Activated gamma-delta T cell (primary cell): Measurements from ENCODE around the gene RSKR.
"Not testable (repeated sequence)": the region's sequence is repeated elsewhere in the genome, so short reads cannot be mapped to it uniquely, and the experiment has no call there.

Source experiments
- DNase-seq: peaks from one replicate; lab custom pipeline; 2025; lab: John Stamatoyannopoulos, UW

The RSKR gene

DNA sequence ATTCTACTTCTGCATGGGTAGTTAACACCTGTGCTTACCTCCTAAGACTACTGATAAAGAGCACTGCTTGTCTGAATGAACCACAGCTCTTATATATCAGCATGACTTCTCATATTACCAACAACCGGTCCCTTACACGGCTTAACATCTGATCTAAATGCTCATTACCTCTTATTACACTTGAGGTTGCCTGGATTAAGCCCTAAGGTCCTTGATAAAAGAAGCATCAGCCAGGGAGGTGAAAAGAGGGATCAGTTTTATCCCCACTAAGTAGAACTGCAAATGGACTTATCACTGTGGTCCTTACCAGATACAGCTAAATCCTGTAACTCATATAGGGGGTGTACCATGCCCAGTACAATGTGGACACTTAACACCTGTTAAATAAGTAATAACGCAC, 8.2 kb upstream of the RSKR start:
- no peak for DNase-seq

GRCh38 chr17:28620010-28620409, 6.0 kb upstream of the RSKR start:
- no peak for DNase-seq

DNA sequence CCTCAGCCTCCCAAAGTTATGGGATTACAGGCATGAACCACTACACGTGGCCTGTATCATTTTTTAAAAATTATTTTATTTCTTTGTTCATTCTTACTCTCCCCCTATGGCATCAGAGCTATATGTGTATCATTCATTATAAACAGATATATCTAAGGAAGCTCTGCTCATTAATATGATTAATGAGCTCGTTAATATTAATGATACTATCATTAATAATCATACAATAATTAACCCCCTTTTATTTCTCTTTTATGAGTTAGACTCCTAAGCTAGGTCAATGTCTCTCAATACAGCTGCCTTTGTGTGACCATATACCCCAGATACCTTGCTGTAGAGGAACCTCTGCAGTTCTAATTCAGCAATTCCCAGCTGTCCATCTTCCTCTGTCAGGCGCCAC, 4.5 kb upstream of the RSKR start:
- no peak for DNase-seq

DNA sequence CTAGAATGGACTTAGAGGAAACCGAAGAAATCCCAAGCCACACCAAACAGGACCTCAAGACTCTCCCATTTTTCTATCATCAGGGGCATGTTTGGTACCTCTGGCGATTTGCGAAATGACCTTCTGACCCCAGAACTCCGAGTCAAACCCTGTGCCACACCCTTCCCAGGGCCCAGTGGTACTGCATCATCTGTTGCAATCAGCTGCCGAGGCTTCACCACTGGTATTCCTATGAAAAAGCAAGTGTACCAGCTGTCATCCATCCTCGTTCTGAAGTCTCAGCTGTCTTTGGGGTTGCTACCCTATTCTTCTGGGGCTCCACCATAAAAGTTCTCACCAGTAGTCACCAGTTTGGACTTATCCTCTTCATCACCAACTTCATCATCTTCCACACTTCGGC, 2.3 kb upstream of the RSKR start:
- DNase-seq = no peak

GRCh38 chr17:28615260-28615940, 1.4 kb upstream of the RSKR start:
- no peak for DNase-seq

DNA sequence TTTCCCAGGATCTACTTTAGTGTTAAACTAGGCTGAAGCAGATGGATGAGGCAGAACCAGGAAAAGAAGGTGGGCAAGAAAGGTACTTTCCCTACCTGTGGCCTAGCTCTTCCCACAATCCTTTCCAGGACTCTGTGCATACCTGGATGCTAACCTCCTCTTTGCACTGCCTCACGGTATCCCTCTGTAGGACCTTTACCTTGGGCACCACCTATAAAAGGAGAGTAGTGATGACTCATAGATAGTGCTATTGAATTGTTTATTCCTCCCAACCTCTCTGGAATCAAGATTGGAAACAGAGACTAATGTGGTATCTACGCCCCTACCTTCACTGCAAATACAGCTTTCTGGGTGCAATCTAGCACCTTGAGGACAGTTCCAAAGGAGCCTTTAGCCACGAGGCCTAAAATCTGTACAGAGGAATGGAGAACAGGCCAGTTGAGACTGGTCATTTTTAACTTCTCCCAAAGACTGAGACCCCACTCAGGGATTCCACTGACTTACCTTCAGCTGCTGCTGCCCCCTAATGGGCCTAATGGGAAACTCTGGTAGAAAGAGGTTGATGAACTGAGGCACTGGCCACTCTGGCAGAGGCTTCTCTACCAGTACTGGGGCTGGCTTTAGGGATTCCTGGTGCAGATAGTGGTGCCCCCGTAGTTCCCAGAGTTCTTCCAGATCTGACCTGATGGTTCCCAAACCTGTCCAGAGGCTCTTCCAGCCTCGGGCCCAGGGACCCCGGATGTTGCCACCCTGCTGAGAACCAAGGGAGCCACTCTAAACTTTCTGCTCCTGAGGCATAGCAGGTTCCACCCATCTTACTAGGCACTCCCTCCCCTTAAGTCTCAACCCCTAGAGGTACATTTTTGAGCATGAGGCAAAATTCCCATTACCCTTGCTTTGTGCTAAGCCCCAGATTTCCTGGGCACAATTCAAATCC, 781 bp downstream of the RSKR start:
- no peak for DNase-seq

DNA sequence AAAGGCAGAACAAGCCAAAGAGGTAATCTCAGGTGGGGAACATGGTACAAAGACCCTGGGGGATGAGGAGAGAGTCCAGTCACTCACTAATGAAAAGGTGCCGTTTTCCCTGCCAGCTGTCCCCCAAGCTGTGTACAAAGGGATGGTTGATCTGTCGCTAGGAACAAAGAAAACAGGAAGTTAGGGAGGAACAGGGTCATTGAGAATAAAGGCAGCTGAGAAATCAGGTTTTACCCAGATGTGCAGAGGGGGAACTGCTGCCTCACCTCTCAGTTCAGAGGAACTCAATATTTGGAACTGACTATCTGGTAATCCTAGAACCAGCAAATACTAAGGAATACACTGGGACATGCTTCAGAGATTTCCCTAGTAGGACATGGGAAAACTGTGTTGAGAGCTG, 1.5 kb downstream of the RSKR start:
- no peak for DNase-seq

GRCh38 chr17:28610376-28610775, 3.6 kb downstream of the RSKR start:
- DNase-seq = no peak

- DNase-seq = not testable (repeated sequence)
Measured at GRCh38 chr17:28604031-28604430, 10.0 kb downstream of the RSKR start.

GRCh38 chr17:28599311-28600184, 14.4 kb downstream of the RSKR start:
- no peak for DNase-seq

DNA sequence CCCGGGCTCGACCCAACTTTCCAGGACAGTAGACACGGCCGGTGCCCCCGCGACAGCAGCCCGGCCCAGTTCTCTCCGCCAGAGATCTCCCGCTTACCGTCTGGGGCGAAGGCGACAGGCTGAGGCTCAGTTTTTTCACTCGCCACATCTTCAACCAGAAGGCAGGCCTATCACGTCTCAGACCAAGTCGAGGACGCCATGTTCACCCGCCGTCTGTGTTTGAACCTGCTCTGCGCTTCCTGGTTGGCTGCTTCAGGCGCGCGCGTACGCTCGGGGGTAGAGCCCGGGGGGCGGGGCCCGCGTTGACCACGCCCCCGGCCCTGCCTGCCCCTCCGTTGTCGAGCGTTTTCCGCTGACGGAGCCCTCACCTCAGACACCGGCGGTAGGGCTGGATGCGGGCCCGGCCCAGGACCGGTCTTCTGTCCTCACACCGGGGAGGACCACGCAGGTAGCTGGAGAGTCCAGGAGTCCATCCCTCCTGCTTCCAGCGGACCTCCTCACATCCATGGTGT, 15.1 kb downstream of the RSKR start, which contains the start of gene SPAG5:
TSS of gene SPAG5 (minus strand) at position 227 of the 512 bp plus-strand sequence. CDS start at position 148, 79 bp downstream.
- DNase-seq = peak; percentile 89

- DNase-seq = no peak
Measured at GRCh38 chr17:28598389-28598788, 15.6 kb downstream of the RSKR start.

- DNase-seq = no peak
Measured at GRCh38 chr17:28597606-28598383, 16.2 kb downstream of the RSKR start.

- DNase-seq = no peak
Measured at GRCh38 chr17:28592260-28592659, 21.7 kb downstream of the RSKR start.

DNA sequence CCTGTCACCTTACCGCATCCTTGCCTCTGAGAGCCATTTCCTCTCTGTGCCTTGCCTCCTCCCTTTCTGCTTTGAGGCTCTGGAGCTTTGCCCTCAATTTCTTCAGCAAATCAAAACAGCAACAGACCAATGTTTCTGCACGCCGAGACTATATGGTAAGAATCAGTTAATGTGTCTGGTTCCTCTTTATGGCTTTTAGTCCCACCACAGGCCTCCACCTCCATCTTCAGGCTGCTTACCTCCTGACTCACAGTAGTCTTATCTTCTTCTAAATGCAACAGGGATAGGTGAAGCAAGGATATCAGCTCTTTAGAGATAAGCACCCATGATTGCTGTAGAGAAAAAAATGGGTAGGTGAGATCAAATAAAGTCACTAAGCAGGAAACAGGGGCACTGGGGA, 28.1 kb downstream of the RSKR start:
- DNase-seq = no peak

DNA sequence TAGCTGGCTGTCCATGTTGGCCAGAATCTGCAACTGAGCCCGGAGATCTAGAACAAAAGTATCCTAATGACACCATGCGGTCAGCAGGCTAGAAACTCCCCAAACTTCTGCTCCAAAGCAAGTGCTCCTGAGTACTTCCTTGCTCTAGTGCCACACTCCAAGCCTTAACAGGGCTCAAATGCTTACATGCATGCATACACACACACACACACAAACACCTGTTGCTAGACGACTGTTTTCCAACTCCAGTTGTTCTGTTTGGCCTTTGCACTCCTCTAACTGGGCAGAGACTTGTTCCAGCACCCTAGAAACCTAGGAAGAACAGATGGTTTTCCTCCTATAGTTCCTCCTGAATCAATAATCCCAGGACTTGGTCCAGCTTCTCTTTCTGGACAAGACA, 29.6 kb downstream of the RSKR start:
- DNase-seq = no peak

DNA sequence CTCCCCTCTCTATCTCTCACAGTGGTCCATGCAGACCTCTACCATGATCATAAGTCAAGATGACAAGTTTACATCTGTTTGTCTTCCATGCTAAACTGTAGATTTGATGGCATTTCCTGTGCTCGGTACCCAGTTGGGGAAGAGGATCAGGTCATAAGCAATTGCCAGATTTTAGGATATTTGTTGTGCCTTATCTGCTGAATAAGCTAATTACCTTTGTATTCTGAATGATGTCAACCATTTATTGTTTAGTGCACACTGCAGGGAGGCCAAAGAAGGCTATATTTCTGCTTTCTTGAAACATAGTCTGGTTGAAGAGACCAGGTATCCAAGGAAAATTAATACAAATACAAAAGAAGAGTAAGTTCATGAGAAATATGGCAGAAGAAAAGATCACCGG, 31.5 kb downstream of the RSKR start:
- DNase-seq = no peak

DNA sequence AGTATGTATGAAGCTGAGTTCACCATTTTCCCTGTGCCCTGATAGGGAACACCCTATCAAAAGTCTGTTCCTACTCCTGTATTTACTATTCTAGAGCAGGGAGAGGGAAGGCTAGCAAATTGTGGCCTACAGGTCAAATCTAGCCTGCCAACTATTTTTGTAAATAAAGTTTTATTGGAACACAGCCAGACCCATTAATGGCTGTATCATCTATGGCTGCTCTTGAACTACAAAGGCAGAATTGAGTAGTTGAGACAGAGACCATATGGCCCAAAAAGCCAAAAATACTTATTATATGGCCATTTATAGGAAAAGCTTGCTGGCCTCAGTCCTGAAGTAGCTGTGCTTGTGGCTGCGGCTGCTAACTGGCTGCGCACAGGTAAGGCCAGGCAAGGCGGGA, 33.0 kb downstream of the RSKR start:
- no peak for DNase-seq

- no peak for DNase-seq
Measured at GRCh38 chr17:28579526-28579925, 34.5 kb downstream of the RSKR start.

DNA sequence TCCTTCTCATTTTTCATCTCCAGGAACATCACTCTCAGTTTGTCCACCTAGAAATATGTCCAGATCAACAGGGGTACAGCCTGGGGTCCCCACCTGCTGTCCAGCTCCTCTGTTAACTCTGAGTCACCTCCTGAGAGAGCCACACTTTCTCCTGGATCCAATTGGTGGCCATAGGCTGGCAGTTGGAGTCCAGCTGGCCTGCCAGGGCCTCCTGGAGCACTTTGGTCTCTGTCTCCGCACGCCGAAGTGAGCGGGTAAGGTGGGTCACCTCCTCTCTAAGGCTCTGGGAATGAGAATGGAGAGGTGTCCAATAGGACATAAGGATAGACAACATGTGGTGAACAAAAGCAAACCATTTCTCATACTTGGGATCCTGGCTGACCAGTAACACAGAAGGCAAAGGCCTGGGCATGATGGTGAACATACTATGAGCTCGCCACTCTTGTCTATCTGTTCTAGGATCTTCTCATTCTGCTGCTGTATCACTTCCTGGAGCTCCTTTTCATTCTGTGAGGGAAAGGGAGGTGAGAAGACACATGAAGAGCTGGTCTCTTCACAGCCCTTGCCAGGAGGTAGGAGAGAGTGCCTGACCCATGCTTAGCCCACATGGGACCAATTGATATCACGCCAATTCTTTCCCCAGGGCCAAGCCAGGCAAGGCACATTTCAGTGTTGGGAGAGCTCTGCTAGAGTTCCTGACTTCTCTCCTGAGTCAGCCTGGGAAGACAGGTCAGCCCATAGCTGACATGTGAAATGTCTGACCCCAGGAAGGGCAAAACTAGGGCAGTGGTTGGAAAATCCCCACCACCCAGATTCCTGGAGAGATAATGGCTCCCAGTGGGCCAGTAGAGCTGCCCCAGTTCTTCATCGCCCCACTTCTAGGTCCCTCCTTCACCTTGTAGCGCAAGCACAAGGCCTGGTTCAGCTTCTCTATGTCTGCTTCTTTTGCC, 35.5 kb downstream of the RSKR start:
- no peak for DNase-seq
